ENCODE measurements around the gene ATXN1.

ATXN1 gene

DNA sequence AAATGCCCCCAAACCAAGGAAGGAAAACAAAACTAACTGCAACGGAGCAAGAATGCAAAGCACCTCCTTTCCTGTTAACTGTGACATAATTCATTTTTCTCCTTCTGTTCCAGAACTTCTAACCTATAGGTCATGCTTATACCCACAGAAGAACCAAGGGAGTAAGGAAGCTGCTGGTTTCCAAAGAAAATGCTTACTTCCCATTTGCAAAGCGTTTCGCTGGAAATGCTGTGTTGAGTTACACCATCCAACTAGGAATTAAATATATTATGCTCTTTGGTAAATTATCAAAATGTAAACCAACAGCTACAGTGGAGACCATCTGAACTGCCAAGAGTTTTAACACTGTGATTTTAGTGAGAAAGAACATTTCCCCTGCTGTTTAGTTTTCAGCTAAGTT lies 42.9 kb downstream of the ATXN1 start:
- Histone ChIP-seq H2AFZ (no peak overlapping the region), H3K4me1 (peaks cover 11% of the 10 kb centered on the region), H3K27ac (no peak overlapping the region), H3K4me3 (ENCODE audit: low read depth, low read length) (no peak overlapping the region), H3K9me3 (ENCODE audit: control insufficient read depth, low read length) (no peaks in the 10 kb centered on the region), H3K4me2 (ENCODE audit: low read length) (no peak overlapping the region), H3K36me3 (ENCODE audit: control insufficient read depth, insufficient read depth, low read length) (no peaks in the 10 kb centered on the region), H3K9ac (no peak overlapping the region), H3K27me3 (ENCODE audit: control insufficient read depth, insufficient read depth, low read length) (no peaks in the 10 kb centered on the region), H3K79me2 (no peaks in the 10 kb centered on the region)
- TF ChIP-seq CTCF (IDR thresholded peaks at IDR 0.05) = no peak

DNA sequence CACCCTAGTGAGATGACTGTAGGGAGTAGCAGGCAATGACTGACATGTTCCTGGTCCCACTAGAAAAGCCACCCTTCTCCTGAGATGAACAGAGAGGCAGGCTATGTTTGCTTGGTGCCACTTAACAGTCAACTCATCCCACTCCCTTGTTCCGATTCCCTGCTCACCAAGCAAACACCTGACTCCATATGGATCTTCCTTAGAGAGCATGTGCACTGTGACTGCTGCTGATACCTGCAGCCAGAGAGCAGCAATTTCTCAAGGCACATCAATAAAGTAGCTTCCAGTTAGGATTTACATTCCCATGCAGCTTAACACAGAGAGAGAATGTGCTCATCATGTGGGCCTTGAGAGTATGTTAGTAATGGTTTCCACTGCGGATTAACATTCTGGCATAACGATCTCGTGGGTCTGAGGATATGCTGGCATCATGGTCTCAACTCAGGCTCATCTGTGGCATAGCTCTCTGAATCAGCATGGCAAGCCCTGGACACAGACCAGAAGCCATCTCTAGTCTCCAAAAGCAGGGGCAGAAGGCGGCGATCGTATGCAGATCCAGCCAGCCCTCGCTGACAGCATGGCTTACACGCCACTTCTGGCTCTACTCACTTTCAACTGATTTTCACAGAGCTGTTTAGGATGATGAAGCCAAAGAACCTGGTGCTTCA lies 43.9 kb downstream of the ATXN1 start:
- Histone ChIP-seq H3K4me3 (ENCODE audit: low read depth, low read length) (no peak overlapping the region), H3K4me2 (ENCODE audit: low read length) (no peak overlapping the region), H2AFZ (no peak overlapping the region), H3K9me3 (ENCODE audit: control insufficient read depth, low read length) (no peaks in the 10 kb centered on the region), H3K27me3 (ENCODE audit: control insufficient read depth, insufficient read depth, low read length) (no peaks in the 10 kb centered on the region), H3K9ac (no peak overlapping the region), H3K36me3 (ENCODE audit: control insufficient read depth, insufficient read depth, low read length) (no peaks in the 10 kb centered on the region), H3K79me2 (no peaks in the 10 kb centered on the region), H3K4me1 (peaks cover 17% of the 10 kb centered on the region), H3K27ac (no peak overlapping the region)
- TF ChIP-seq CTCF (IDR thresholded peaks at IDR 0.05) = no peak

DNA sequence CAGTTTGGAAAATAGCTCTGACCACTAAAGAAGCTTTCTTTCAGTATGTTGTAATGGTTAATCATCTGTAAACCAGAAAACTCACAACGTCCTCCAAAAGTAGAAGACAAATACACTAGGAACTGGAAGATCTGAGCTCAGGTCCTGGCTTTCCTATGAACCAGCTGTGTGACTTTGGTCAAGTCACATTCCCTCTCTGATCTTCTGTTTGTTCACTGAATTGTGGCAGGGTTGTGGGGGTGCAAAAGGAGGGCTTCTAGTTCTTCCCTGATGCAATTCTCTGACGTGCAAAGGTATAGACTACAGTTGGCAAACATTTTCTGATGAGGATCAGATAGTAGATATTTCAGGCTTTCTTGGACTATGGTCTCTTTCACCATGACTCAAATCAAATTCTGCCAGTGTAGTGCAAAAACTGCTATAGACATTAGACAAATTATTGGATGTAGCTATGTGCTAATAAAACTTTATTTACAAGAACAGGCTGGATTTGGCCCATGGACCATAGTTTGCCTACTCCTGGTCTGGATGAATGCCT lies 44.9 kb downstream of the ATXN1 start:
- peaks cover 13% of the 10 kb centered on the region for H3K4me1 ChIP-seq
- no peak overlapping the region for H3K9ac ChIP-seq
- H2AFZ ChIP-seq = no peak overlapping the region
- TF ChIP-seq CTCF (IDR thresholded peaks at IDR 0.05) = no peak
- no peaks in the 10 kb centered on the region for H3K79me2 ChIP-seq
- no peaks in the 10 kb centered on the region for H3K9me3 ChIP-seq (ENCODE audit: control insufficient read depth, low read length)
- H3K4me3 ChIP-seq (ENCODE audit: low read depth, low read length) = no peak overlapping the region
- no peak overlapping the region for H3K4me2 ChIP-seq (ENCODE audit: low read length)
- H3K27ac ChIP-seq = no peak overlapping the region
- H3K36me3 ChIP-seq (ENCODE audit: control insufficient read depth, insufficient read depth, low read length) = no peaks in the 10 kb centered on the region
- H3K27me3 ChIP-seq (ENCODE audit: control insufficient read depth, insufficient read depth, low read length) = no peaks in the 10 kb centered on the region

- Histone ChIP-seq H3K4me3 (ENCODE audit: low read depth, low read length) (no peak overlapping the region), H3K79me2 (peaks cover 5% of the 10 kb centered on the region), H3K27ac (peak overlapping the region; percentile 50), H3K9ac (no peak overlapping the region), H3K27me3 (ENCODE audit: control insufficient read depth, insufficient read depth, low read length) (no peaks in the 10 kb centered on the region), H2AFZ (no peak overlapping the region), H3K36me3 (ENCODE audit: control insufficient read depth, insufficient read depth, low read length) (no peaks in the 10 kb centered on the region), H3K4me1 (peaks cover 13% of the 10 kb centered on the region), H3K9me3 (ENCODE audit: control insufficient read depth, low read length) (no peaks in the 10 kb centered on the region), H3K4me2 (ENCODE audit: low read length) (no peak overlapping the region)
- no peak for TF ChIP-seq CTCF (IDR thresholded peaks at IDR 0.05)
These were observed 47.7 kb downstream of the ATXN1 start for GRCh38 chr6:16713597-16713996.
